ENCODE results near the gene KCNN1. TPM values are rescaled to one million over a fixed set of nuclear protein-coding genes. Genes with fewer than 3 reads are reported as not detected.

The KCNN1 gene
- total and polyA plus RNA-seq, 2 of the 13 experiments (the other 11 are each of a cell fraction or from before 2014, with no cell fraction given) = 0.04 TPM; not detected in 1

GRCh38 chr19:17932485-17933338 lies 34.2 kb upstream of the KCNN1 start, which contains the start of gene CCDC124 (continued):
- no peak for TF ChIP-seq ZNF513 (CRISPR knock-in tag; conservative IDR thresholded peaks at IDR 0.05)
- no peak; the same call in 1 of the 2 replicates for TF ChIP-seq ZNF747 (CRISPR knock-in tag; IDR thresholded peaks at IDR 0.05; ENCODE audit: borderline replicate concordance)
- TF ChIP-seq THRA (CRISPR knock-in tag; IDR thresholded peaks at IDR 0.05; ENCODE audit: borderline replicate concordance) = peak; percentile 76; the same call in 1 of the 2 replicates
- TF ChIP-seq, protein P1, sequence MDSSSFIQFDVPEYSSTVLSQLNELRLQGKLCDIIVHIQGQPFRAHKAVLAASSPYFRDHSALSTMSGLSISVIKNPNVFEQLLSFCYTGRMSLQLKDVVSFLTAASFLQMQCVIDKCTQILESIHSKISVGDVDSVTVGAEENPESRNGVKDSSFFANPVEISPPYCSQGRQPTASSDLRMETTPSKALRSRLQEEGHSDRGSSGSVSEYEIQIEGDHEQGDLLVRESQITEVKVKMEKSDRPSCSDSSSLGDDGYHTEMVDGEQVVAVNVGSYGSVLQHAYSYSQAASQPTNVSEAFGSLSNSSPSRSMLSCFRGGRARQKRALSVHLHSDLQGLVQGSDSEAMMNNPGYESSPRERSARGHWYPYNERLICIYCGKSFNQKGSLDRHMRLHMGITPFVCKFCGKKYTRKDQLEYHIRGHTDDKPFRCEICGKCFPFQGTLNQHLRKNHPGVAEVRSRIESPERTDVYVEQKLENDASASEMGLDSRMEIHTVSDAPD (CRISPR knock-in tag; IDR thresholded peaks at IDR 0.05) = no peak
- no peak; the same call in 1 of the 2 replicates for TF ChIP-seq NR0B2 (CRISPR knock-in tag; IDR thresholded peaks at IDR 0.05)
- no peak for TF ChIP-seq DPF2 (CRISPR knock-in tag; IDR thresholded peaks at IDR 0.05; ENCODE audit: borderline replicate concordance, low read depth)
- no peak for TF ChIP-seq SAFB2 (CRISPR knock-in tag; IDR thresholded peaks at IDR 0.05; ENCODE audit: borderline replicate concordance, low read depth)
- TF ChIP-seq RARG (CRISPR knock-in tag; IDR thresholded peaks at IDR 0.05; ENCODE audit: low read depth) = no peak
- TF ChIP-seq GABPA (IDR thresholded peaks at IDR 0.05; ENCODE audit: low read depth, low read length) = no peak; the same call in 1 of the 2 replicates
- TF ChIP-seq GABPA (CRISPR knock-in tag; IDR thresholded peaks at IDR 0.05; ENCODE audit: low read depth) = peak; percentile 75
- no peak for TF ChIP-seq ZNF3 (CRISPR knock-in tag; IDR thresholded peaks at IDR 0.05)
- no peak for TF ChIP-seq ZNF232 (CRISPR knock-in tag; IDR thresholded peaks at IDR 0.05; ENCODE audit: borderline replicate concordance)
- no peak for TF ChIP-seq ZBTB40 (IDR thresholded peaks at IDR 0.05)
- TF ChIP-seq ZBTB40 (CRISPR knock-in tag; IDR thresholded peaks at IDR 0.05) = peak; percentile 56; the same call in 1 of the 2 replicates
